Measurements from ENCODE around the gene GALNTL6. TPM values are rescaled to one million over a fixed set of nuclear protein-coding genes. Genes with fewer than 3 reads are reported as not detected.

Gene GALNTL6
- total RNA-seq, 1 experiment from 2014 or later: not detected

DNA sequence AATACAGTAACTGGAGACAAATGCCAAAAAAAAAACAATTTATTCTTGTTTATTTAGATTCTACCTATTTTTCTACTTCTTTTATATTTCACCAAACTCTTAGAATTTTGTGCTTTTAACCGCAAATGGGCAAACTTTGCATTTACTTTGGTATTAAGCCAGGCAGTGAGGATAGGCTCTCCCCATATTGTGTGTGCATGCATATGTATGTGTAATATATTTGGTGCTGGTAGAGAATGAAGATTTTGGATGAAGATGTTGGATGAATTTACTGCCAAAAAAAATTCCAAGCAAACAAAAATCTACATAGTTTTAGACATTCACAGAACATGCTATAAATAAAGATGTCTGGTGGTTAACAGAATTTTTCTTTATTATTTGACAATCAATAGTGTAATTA, 30.3 kb downstream of the GALNTL6 start:
- no CpG with 5 or more reads among the region's 1 CpG for WGBS (ENCODE audit: extremely low coverage, insufficient read length, low lambda C conversion rate)
- H3K4me3 Mint-ChIP-seq: no peak overlapping the region
- H3K27ac ChIP-seq (ENCODE audit: insufficient read length, low read depth, low read length): no peak overlapping the region

More for the DNA sequence above, 30.3 kb downstream of the GALNTL6 start:
- Histone ChIP-seq H4K5ac (ENCODE audit: insufficient read length, low read depth, low read length) (no peak overlapping the region), H2AFZ (ENCODE audit: low read length) (no peak overlapping the region), H3K14ac (ENCODE audit: insufficient read depth, low read length) (no peak overlapping the region), H2BK20ac (ENCODE audit: low read depth, low read length, poor library complexity, severe bottlenecking) (no peak overlapping the region), H3K27me3 (ENCODE audit: insufficient read depth, low read length) (no peaks in the 10 kb centered on the region), H3K4ac (ENCODE audit: low read depth, low read length) (no peak overlapping the region), H3K23ac (ENCODE audit: insufficient read length, low read depth, low read length) (no peak overlapping the region), H3K79me1 (ENCODE audit: insufficient read depth, low read depth, low read length, poor library complexity, severe bottlenecking) (no peaks in the 10 kb centered on the region), H3K9ac (ENCODE audit: extremely low read depth, insufficient read length, low read length) (no peak overlapping the region), H3K18ac (ENCODE audit: insufficient read length, low read depth, low read length) (no peak overlapping the region), H2BK5ac (ENCODE audit: insufficient read length, low read length) (no peak overlapping the region), H4K20me1 (ENCODE audit: control insufficient read depth, insufficient read depth, insufficient read length) (no peaks in the 10 kb centered on the region), H2BK12ac (ENCODE audit: insufficient read length, low read depth, low read length) (no peak overlapping the region), H3K23me2 (ENCODE audit: insufficient read length, low read depth, low read length, poor library complexity, severe bottlenecking) (no peaks in the 10 kb centered on the region), H3K56ac (ENCODE audit: insufficient read length, low read depth, low read length) (no peak overlapping the region), H4K91ac (ENCODE audit: insufficient read length, low read depth, low read length) (no peak overlapping the region), H3K9me3 (ENCODE audit: control insufficient read depth, low read depth, low read length) (no peaks in the 10 kb centered on the region), H3T11ph (ENCODE audit: low read length) (no peak overlapping the region), H2BK15ac (ENCODE audit: low read depth, low read length) (no peak overlapping the region), H2BK120ac (ENCODE audit: low read depth, low read length, poor library complexity, severe bottlenecking) (no peak overlapping the region), H3K4me1 (ENCODE audit: insufficient read depth, low read length) (no peaks in the 10 kb centered on the region), H4K8ac (replicated peaks; ENCODE audit: insufficient read length, low read depth, low read length) (no peak overlapping the region), H3K4me2 (ENCODE audit: insufficient read depth, insufficient read length, low read length) (no peak overlapping the region), H2AK5ac (ENCODE audit: insufficient read length, low read length) (no peak overlapping the region), H3K79me2 (ENCODE audit: insufficient read depth, low read length) (no peaks in the 10 kb centered on the region)
- no peaks in the 10 kb centered on the region for H3K27me3 Mint-ChIP-seq (ENCODE audit: low read depth)
- no peak for TF ChIP-seq CTCF (conservative IDR thresholded peaks at IDR 0.05)
- H3K27ac Mint-ChIP-seq: no peak overlapping the region
- DNase-seq: no peak
- H3K36me3 Mint-ChIP-seq (ENCODE audit: insufficient read depth in 1 of 3, low read depth in 3 of 3): no peaks in the 10 kb centered on the region
- no peaks in the 10 kb centered on the region for H3K4me1 Mint-ChIP-seq
- H3K9me3 Mint-ChIP-seq: no peaks in the 10 kb centered on the region
